ENCODE measurements around the gene RFC5. TPM values are rescaled to one million over a fixed set of nuclear protein-coding genes. Genes with fewer than 3 reads are reported as not detected.

RFC5 gene
- total and polyA plus RNA-seq, 2 of the 8 experiments (the other 6 are each of a cell fraction or from before 2014, with no cell fraction given) = 34.4 to 40.6 TPM

- TF ChIP-seq CHD7 (IDR thresholded peaks at IDR 0.05; ENCODE audit: insufficient replicate concordance, low read length) (no peak), TCF12 (IDR thresholded peaks at IDR 0.05; ENCODE audit: low read depth, low read length) (no peak), EZH2 (IDR thresholded peaks at IDR 0.05; ENCODE audit: low read depth, low read length, severe bottlenecking) (no peak), KDM1A (IDR thresholded peaks at IDR 0.05; ENCODE audit: borderline replicate concordance, low read length) (no peak), RXRA (IDR thresholded peaks at IDR 0.05; ENCODE audit: insufficient read depth, low read depth, low read length) (no peak), KDM4A (IDR thresholded peaks at IDR 0.05; ENCODE audit: low read depth, low read length, severe bottlenecking) (no peak), MAFK (IDR thresholded peaks at IDR 0.05; ENCODE audit: low read depth, low read length) (no peak), CTCF (IDR thresholded peaks at IDR 0.05; ENCODE audit: control extremely low read depth in 1 of 3, insufficient read depth in 1 of 3, low read depth in 1 of 3, low read length in 3 of 3) (no peak), SIX5 (IDR thresholded peaks at IDR 0.05; ENCODE audit: low read depth, low read length) (no peak)
These were observed 1.2 kb upstream of the RFC5 start (continued) for GRCh38 chr12:118015306-118015705.
